Stimulated activated CD4-positive, alpha-beta T cell treated with anti-CD3 and anti-CD28 coated beads, Interleukin-15, amount 100 ng/mL, for 48 hours (primary cell): Measurements from ENCODE around the gene C20orf204.

Source experiments
- DNase-seq, 2 donors: peaks; one replicate each; pipeline ENCODE4 v3.0.0-alpha.2; 2020; ENCODE audit warnings: low read depth in 2 of 2

C20orf204 gene

DNA sequence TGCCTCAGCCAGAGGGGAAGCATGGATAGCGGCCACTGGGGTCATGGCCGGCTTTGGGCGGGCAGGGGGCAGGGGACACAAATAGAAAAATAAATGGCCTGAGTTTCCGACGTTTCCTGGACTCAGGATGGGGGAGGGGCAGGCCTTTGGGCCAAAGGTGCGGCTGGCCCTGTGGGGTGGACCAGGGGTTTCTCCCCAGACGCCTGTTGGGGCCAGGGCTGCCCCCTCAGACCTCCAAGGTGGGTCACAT, 20.6 kb downstream of the C20orf204 start:
- no peak for DNase-seq

GRCh38 chr20:64056889-64057627, 21.1 kb downstream of the C20orf204 start:
- no peak for DNase-seq

DNA sequence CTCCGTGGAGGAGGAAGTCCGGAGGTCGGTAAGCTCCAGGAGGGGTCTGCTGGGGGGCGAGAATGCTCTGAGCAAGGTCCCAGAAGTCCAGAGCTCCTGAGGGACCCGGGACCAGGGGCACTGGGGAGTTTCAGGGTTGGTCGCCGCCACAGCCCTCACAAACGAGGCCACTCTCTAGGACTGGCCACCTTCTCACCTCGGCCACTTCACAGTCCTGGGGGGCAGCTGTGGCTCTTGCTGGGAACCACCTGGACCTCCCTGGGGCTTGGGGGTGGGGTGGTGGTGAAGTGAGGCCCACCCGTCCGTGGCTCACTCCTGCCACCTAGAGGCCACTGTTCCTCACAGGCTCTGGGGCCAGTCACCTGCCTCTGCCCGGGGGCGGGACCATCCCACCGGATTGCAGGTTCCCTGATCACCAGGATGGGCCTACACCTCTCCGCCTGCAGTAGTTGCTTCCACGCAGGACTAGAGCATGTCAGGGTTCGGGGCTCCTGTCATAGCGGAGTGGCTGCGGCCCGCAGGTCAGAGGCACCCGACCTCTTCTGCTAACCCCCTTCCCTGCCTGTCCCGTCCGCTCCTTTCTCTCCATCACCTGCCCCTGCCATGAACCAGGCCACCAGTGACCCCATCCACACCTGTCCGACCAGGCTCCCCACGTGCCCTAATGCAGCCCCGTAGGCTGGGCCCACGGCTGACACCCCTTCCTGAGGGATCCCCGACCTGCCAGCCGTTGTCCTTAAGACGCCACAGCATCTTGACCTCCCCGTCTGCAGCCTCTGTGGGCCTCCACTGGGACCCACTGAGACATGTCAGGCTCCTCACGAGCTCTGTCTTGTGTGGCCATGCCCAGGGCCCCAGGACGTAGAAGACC, 21.9 kb downstream of the C20orf204 start:
- DNase-seq: peak; percentile 68 to 86

GRCh38 chr20:64058536-64058935, 22.6 kb downstream of the C20orf204 start:
- no peak for DNase-seq

DNA sequence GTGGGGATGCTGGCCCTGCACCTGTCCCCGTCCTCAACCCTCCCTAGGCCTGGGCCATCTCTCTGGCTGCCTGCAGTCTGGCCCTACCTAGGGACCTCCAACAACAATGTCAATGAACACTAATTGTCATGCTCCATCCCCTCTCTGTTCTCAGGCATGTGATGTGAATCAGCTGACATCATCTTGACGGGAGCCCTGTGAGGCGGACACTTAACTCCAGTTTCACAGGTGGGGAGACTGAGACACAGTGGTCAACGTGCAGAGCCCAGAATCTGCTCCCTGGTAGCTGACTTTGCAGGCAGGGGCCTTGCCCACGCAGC, 26.3 kb downstream of the C20orf204 start:
- DNase-seq: no peak

GRCh38 chr20:64062596-64063388, 26.8 kb downstream of the C20orf204 start, which contains the start of gene TCEA2:
Gene TCEA2 (plus strand): TSS chr20:64063198. CDS start chr20:64063313, 115 bp downstream.
- DNase-seq: peak; percentile 87 to 95

- DNase-seq: peak in 1 of 2 donors; percentile 51
Measured at GRCh38 chr20:64063389-64064144, 27.6 kb downstream of the C20orf204 start.

DNA sequence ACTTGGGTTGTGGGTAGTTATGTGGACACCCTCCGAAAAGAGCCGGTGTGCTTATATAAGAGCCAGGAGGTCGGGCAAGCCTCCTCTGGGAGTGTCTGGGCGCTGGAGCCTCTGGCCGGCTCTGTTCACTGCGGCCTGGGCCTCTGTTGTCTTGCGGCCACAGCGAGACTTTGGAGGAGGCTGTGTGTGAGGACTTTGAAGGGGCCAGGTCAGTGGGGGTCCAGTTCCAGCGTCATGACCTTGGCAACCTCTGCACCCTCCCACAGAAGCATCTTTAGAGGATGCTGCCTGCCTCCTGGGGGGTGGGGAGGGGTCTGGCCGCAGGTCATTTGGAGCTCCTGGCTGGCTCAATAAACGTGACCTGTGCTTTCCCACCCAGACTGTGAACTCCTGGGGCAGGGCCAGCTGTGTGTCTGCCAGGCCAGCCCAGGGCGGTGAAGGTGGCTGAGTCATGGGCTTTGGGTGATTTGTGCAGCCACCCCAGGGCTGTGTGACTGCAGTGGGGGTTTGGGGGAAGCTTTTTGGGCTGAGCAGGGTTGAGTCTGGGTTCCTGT, 28.2 kb downstream of the C20orf204 start:
- DNase-seq: no peak

GRCh38 chr20:64065062-64065973, 29.3 kb downstream of the C20orf204 start:
- no peak for DNase-seq

GRCh38 chr20:64065974-64066343, 30.0 kb downstream of the C20orf204 start:
- DNase-seq: peak; percentile 48 to 61

DNA sequence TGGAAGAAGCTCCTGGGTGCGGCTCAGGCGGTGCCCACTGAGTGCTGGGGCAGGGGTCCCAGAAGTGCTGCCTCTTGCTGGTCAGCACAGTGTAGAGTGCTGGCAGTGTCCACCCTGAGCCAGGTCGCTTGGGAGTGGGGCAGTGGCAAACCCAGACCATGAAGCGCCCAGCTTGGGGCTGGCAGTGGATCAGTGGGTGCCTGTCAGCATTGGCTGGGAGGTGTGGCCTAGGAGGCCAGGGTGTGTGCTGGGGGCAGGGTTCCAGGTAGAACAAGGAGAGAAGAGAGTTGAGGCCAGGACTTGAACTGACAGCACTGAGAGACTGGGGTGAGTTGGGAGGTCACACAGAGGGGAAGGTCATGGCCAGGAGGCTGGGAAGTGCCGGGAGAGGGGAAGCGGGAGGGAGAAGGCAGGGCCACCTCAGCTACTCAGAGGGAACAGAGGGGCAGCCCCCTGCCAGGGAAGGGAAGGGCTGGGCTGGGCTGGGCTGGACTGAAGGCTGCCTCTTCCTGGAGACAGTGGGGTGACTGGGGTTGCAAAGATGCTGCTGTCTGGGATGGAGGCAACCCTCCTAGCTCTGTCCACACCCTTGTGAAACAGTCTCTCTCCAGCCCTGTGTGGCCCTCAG, 31.1 kb downstream of the C20orf204 start:
- no peak for DNase-seq

DNA sequence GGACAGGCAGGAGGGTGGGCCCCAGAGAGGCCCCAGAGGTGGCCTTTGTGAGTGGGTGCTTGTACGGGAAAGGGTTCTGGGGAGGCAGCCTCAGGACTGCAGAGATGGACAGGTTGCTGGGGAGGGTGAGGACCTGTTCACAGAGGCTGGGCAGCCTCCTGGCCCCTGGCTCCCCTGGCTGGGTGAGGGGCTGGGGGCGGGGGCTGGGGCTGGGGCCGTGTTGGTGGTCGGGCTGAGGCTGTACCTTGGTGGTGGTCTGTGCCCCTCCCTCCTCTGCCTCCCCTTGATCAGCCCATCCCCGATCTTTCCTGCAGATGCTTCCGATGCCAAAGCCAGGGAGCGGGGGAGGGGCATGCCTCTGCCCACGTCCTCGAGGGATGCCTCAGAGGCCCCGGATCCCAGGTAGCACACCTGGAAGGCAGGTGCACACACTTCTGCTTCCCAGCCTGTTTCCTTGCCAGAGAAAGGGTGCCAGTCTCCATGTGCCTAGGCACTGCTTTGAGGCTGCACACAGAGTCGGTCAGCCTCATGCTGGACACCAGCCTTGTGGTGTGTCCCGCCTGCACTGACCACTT, 31.8 kb downstream of the C20orf204 start:
- DNase-seq: no peak

DNA sequence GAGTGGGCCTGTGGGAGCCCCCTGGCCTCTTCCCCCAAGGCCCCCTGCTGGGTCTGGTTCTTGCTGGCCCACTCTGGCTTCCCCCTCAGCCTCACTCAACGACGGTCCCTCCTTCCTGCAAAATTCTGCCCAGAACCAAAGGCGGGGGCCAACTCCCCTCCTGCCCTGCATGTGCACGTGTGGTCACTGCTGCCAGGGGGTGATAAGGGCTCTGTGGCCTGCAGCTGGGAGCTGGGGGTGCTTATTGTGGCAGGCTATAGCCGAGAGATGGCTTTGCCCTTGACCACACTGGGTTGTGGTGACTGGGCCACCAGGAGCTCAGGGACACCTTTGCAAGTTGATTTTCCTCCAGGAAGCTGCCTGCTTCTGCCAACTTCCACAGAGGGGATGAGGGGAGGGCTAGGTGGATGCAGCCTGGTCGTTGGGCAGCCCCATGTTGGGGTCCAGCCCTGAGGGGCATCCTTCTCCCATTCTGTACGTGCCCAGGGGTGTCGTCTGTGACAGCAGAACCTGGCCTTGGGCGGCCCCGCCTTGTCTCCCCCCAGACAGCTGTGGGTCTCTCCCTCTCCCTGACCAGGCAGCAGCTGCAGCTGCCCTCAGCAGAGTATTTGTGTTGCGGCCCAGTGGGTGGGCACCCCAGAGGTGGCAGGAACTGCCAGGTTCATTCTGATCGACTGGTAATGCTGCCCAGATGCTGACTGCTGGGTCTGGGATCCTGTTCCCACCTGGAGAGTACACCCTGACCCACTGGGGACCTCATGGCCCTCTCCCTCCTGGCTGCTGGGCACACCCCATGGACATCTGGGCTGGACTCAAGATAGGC, 32.6 kb downstream of the C20orf204 start:
- DNase-seq: no peak

GRCh38 chr20:64069209-64069613, 33.2 kb downstream of the C20orf204 start:
- DNase-seq: no peak

GRCh38 chr20:64069614-64070243, 33.7 kb downstream of the C20orf204 start:
- DNase-seq: no peak

- DNase-seq: no peak
Measured at GRCh38 chr20:64070244-64070993, 34.4 kb downstream of the C20orf204 start.
